ENCODE results near the gene MTUS2.

GRCh38 chr13:29541400-29541799 is 721.3 kb downstream of the MTUS2 start:
- TF ChIP-seq, protein P1, sequence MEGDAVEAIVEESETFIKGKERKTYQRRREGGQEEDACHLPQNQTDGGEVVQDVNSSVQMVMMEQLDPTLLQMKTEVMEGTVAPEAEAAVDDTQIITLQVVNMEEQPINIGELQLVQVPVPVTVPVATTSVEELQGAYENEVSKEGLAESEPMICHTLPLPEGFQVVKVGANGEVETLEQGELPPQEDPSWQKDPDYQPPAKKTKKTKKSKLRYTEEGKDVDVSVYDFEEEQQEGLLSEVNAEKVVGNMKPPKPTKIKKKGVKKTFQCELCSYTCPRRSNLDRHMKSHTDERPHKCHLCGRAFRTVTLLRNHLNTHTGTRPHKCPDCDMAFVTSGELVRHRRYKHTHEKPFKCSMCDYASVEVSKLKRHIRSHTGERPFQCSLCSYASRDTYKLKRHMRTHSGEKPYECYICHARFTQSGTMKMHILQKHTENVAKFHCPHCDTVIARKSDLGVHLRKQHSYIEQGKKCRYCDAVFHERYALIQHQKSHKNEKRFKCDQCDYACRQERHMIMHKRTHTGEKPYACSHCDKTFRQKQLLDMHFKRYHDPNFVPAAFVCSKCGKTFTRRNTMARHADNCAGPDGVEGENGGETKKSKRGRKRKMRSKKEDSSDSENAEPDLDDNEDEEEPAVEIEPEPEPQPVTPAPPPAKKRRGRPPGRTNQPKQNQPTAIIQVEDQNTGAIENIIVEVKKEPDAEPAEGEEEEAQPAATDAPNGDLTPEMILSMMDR (IDR thresholded peaks at IDR 0.05) = no peak
- TF ChIP-seq POLR2A (IDR thresholded peaks at IDR 0.05) (no peak), POLR2AphosphoS5 (IDR thresholded peaks at IDR 0.05) (no peak), EP300 (IDR thresholded peaks at IDR 0.05) (no peak)

Measured in suprapubic skin (tissue), 4 donors.